GM23248 (cell line): Measurements from ENCODE around the gene TEKT1.

Experiments
- EZH2 ChIP-seq: fragments of 200-600 bp; sonication (generic); IDR thresholded peaks from 2 replicates; pipeline ENCODE4 v1.6.1; 2018; ENCODE audit warnings: antibody characterized with exemption, mild to moderate bottlenecking; ENCODE audit not compliant: insufficient read depth, poor library complexity, severe bottlenecking
- EZH2phosphoT487 ChIP-seq: fragments of 200-600 bp; sonication (generic); IDR thresholded peaks from 2 replicates; pipeline ENCODE4 v1.6.1; 2018; ENCODE audit warnings: antibody characterized with exemption, moderate library complexity, mild to moderate bottlenecking, low read depth; ENCODE audit not compliant: insufficient read depth

DNA sequence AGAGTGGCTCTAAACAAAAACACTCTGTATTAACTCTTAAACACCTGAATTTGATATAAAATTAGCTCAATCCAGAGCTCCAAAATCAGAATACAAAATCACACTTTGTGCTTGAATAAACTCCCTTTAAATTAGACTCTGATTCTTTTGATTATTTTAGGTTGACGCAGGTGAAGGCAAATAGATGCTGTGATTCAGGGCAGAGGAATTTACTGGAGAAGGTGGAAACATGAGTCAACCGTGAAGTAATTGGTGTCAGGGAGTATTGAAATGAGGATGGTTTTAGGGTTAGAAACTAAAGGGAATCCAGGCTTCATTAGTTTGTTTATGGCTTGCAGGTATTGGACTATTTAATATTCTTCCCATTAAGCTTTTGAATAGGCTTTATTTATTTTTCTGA is 37.1 kb upstream of the TEKT1 start:
- TF ChIP-seq EZH2 (no peak), EZH2phosphoT487 (no peak)
